AG09309 (cell line): Measurements from ENCODE around the gene SKA2.
"Not testable (repeated sequence)": the region's sequence is repeated elsewhere in the genome, so short reads cannot be mapped to it uniquely, and the experiment has no call there.

ENCODE experiments used
- DNase-seq: peaks from one replicate; pipeline ENCODE4 v3.0.0-alpha.2; 2010; ENCODE audit warnings: low read depth
- H3K4me3 ChIP-seq: 2 replicates; pipeline ENCODE4 v1.5.1; 2011; ENCODE audit warnings: mild to moderate bottlenecking, low read depth, low read length, moderate library complexity; ENCODE audit not compliant: control insufficient read depth
- TF ChIP-seq, protein P1 (sequence below): IDR thresholded peaks from 2 replicates; pipeline ENCODE4 v1.5.1; 2011; ENCODE audit warnings: mild to moderate bottlenecking, low read depth, low read length, inconsistent platforms; ENCODE audit not compliant: insufficient read depth, control insufficient read depth; ENCODE audit errors: missing control alignments

Gene SKA2

DNA sequence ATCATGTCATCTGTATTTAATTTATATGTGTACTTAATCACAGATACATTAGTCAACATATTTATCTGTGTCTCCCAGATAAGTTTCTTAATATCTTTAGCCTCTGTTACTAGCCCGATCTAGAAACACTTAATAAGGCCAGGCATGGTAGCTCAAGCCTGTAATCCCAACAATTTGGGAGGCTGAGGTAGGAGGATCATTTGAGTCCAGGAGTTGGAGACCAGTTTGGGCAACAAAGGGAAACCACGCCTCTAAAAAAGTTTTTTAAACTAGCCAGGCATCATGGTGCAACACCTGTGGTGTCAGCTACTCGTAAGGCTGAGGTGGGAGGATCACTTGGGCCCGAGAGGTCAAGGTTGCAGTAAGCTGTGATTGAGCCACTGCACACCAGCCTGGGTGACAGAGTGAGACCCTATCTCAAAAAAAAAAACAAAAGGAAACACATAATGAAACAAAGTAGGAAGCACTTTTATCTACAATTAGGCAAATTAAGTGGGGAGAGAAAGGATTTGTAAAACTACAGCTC is 9.4 kb downstream of the SKA2 start:
- DNase-seq = no peak
- no peak overlapping the region for H3K4me3 ChIP-seq
- TF ChIP-seq, protein P1, sequence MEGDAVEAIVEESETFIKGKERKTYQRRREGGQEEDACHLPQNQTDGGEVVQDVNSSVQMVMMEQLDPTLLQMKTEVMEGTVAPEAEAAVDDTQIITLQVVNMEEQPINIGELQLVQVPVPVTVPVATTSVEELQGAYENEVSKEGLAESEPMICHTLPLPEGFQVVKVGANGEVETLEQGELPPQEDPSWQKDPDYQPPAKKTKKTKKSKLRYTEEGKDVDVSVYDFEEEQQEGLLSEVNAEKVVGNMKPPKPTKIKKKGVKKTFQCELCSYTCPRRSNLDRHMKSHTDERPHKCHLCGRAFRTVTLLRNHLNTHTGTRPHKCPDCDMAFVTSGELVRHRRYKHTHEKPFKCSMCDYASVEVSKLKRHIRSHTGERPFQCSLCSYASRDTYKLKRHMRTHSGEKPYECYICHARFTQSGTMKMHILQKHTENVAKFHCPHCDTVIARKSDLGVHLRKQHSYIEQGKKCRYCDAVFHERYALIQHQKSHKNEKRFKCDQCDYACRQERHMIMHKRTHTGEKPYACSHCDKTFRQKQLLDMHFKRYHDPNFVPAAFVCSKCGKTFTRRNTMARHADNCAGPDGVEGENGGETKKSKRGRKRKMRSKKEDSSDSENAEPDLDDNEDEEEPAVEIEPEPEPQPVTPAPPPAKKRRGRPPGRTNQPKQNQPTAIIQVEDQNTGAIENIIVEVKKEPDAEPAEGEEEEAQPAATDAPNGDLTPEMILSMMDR = no peak

DNA sequence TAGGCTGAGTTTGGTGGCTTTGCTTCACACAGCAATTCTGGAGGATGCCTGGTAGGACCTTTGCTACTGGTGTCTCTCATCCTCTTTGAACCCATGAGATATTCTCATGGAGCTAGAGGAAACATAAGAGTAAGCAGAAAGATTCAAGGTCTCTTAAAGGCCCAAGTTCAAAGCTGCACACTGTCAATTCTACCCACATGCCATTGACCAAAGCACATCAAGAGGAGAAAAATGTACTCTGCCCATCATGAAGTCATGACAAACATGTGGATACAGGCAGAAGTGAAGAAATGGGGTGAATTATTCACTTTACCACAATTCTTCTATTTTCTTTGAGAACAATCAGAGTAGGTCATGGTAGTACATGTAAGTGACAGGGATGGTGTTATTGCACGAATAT is 13.1 kb downstream of the SKA2 start:
- TF ChIP-seq, protein P1 = no peak
- H3K4me3 ChIP-seq = no peak overlapping the region
- DNase-seq = no peak

- DNase-seq = no peak
- TF ChIP-seq, protein P1 = no peak
- H3K4me3 ChIP-seq = no peak overlapping the region
Measured at GRCh38 chr17:59139939-59140338, 15.0 kb downstream of the SKA2 start.

- H3K4me3 ChIP-seq, DNase-seq: not testable (repeated sequence)
Measured at GRCh38 chr17:59138339-59138738, 16.6 kb downstream of the SKA2 start.

- no peak for DNase-seq
- no peak overlapping the region for H3K4me3 ChIP-seq
- TF ChIP-seq, protein P1 = no peak
Measured at GRCh38 chr17:59131131-59131530, 23.9 kb downstream of the SKA2 start.

GRCh38 chr17:59129814-59130213 is 25.2 kb downstream of the SKA2 start:
- no peak overlapping the region for H3K4me3 ChIP-seq
- TF ChIP-seq, protein P1 = no peak
- DNase-seq = no peak

- no peak overlapping the region for H3K4me3 ChIP-seq
- DNase-seq = no peak
- TF ChIP-seq, protein P1 = no peak
Measured at GRCh38 chr17:59126809-59127417, 28.1 kb downstream of the SKA2 start.
